ENCODE data around the gene CAMSAP1.

Gene CAMSAP1

DNA sequence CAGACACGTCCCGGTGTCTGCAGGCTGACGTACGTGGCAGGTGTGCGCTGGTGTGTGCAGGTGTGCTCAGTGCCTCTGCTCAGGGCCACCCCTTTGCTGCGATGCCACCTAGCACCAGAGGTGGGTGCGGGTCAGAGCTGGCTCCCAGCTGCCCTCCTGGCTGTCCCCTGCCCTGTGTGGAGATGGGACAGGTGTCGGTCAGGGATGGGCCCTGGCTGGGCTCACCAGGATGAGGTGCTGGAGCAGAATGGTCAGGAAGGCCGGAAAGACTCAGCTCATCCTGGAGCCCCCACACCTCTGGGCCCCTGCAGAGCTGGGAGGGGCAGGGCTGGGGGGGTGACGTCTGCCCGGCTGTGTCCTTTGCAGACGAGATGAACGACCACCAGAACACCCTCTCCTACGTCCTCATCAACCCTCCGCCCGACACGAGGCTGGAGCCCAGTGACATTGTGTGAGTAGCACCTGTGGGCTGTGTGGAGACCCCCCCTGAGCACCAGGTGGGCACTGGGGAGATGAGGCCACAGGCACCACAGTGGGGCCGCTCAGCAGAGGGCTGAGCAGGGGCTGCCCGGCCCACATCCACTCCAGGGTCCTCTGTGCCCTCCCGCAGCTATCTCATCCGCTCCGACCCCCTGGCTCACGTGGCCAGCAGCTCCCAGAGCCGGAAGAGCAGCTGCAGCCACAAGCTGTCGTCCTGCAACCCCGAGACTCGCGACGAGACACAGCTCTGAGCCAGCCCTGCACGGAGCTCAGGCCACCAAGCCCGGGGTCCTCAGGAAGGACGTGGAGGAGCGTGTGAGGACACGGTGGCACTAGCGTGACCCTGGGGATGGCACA, 115.7 kb downstream of the CAMSAP1 start:
- no peak for DNase-seq (ENCODE audit: low read depth)

GRCh38 chr9:135790850-135791249, 116.5 kb downstream of the CAMSAP1 start:
- DNase-seq (ENCODE audit: low read depth), result no peak

DNA sequence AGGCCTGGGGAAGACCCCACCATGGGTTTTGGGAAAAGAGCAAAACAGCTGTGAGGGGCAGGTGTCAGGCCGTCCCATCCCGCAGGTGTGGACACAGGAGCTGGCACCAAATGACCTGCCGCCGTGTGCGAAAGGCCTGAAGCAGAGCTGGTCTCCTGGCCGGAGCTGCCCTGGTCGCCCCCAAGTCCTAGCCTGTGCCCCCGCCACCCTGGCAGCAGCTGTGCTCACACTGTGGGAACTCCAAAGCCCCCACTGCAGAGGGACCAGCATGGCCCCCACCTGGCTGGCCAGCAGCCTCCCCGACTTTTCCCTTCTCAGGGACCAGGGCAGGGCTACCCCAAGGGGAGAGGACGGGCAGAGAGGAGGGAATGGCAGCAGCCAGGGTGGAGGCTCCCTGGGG, 117.0 kb downstream of the CAMSAP1 start:
- DNase-seq (ENCODE audit: low read depth), result no peak

DNA sequence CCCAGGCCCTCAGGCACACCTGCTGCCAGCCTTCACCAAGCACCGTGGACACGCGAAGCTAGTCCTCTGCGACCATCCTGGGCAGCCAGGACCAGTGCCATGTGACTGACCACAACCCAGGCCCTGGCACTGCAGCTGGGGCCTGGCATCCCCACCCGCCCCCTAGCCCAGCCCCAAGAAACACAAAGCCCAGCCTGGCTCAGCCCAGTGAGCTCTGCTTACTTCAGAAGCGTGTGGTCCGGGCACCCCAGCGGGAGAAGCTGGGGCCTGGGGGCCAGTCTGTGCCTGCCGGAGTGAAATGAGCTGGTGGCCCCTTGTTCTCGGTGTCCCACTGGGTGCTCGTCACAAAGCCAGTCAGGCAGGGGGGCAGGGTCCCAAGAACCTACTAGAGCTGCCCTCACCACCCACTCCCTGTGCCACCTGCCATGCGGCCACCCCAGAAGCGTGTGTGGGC, 117.5 kb downstream of the CAMSAP1 start:
- no peak for DNase-seq (ENCODE audit: low read depth)

DNA sequence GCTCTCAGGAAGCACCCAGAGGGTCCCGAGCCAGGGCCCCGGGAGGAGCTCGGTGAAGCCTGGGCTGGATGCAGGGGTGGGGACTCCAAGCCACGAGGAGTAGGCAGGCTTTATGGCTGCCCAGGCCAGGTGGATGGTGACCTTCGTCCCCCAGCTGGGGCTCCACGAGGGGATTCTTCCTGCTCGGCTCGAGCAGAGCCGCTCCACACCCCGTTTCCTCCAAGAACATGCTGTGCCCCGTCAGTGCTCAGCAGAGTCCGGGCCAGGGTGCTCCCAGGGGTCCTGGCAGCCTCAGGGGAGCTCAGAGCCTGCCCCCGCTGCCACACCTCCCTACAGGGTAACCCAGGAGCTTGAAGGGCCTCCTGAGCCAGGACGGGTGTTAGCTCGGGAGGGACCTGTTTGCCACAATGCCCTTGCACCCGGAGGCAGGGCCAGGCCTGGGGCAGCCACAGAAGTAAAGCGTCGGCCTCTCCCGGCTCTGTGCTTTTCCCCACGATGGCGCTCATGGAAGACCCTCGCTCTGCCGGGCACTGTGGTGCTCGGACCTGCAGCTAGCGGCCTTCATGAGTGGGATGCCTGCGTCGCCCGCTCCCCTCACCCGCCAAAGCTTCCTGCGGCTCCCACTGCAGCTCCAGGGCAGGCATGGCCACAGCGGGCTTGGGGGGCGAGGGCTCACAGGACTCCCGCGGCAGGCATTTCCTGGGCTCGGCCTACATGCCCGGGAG, 118.6 kb downstream of the CAMSAP1 start:
- no peak for DNase-seq (ENCODE audit: low read depth)

GRCh38 chr9:135787776-135788575, 119.4 kb downstream of the CAMSAP1 start:
- no peak for DNase-seq (ENCODE audit: low read depth)

GRCh38 chr9:135787317-135787716, 120.0 kb downstream of the CAMSAP1 start:
- no peak for DNase-seq (ENCODE audit: low read depth)

GRCh38 chr9:135786146-135786690, 121.1 kb downstream of the CAMSAP1 start:
- no peak for DNase-seq (ENCODE audit: low read depth)

GRCh38 chr9:135785013-135785575, 122.3 kb downstream of the CAMSAP1 start:
- no peak for DNase-seq (ENCODE audit: low read depth)

- no peak for DNase-seq (ENCODE audit: low read depth)
Observed at GRCh38 chr9:135783540-135784245, 123.7 kb downstream of the CAMSAP1 start.

- no peak for DNase-seq (ENCODE audit: low read depth)
Observed at GRCh38 chr9:135782946-135783345, 124.4 kb downstream of the CAMSAP1 start.

DNA sequence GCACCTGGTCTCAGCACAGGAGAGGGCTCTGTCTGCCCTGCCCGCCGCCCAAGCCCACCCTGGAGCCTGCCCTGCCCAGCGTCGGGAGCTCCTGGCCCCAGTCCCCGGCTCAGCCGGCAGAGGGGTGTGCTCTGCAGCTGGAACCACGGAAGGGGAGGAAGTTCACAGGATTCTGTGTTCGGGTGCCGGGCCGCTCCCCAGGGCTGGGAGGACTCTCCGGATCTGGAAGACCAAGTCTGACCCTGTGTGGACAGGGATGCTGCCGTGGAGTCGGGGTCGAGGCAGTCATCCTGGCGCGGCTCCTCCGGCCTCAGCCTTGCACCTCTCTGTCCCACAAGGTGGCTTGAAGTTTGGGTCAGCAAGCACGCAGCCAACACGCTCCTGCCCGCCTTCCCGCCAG, 126.7 kb downstream of the CAMSAP1 start:
- DNase-seq (ENCODE audit: low read depth), result no peak

- DNase-seq (ENCODE audit: low read depth), result no peak
Observed at GRCh38 chr9:135780086-135780485, 127.3 kb downstream of the CAMSAP1 start.

- no peak for DNase-seq (ENCODE audit: low read depth)
Observed at GRCh38 chr9:135779571-135779970, 127.8 kb downstream of the CAMSAP1 start.

GRCh38 chr9:135778421-135778820, 128.9 kb downstream of the CAMSAP1 start:
- DNase-seq (ENCODE audit: low read depth), result no peak

DNA sequence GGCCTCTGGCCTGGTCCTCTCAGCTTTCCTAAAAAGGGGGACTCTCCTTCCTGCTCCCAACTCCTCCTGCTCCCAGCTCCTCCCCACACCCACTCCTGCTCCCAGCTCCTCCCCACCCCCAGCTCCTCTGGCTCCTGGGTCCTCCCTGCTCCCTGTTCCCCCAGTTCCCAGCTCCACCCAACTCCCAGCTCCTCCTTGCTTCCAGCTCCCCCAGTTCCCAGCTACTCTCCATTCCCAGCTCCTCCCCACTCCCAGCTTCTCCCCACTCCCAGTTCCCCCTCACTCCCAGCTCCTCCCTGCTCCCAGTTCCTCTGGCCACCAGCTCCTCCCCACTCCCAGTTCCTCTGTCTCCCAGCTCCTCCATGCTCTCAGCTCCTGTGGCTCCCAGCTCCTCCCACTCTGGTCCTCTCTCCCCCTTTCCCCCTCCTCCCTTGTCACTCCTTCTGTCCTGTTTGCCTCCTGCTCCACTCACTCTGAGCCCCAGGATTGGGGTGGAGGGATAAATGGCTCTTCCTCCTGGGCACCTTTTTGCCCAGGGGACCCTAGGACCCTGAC, 129.6 kb downstream of the CAMSAP1 start:
- DNase-seq (ENCODE audit: low read depth), result no peak

DNA sequence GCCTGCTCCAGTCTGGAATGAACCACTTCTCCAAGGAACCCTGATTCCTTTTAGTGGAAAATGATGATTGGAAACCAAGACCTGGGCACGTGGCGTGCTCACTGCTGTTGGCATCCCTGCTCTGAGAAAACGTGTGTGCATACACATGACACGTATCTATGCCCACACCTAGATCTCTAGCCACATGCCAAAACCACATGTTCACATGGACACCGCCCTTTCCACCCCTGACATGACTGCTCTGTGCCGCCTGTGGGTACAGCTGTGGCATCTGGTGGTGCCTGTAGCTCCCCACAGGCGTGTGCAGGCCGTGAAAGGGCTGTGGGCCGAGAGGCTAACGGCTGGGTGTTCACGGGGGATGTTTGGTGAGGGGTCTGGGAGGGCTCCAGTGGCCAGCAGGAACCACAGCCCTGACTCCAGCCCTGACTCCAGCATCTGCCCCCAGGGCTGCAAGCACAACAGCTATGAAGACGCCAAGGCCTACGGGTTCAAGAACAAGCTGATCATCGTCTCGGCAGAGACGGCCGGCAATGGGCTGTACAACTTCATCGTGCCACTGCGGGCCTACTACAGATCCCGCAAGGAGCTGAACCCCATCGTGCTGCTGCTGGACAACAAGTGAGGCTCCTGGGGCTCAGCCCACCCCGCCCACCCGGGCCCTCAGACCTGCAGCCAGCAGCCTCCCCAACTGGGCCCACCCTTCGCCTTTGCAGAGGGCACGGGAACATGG, 130.3 kb downstream of the CAMSAP1 start:
- DNase-seq (ENCODE audit: low read depth), result no peak

GRCh38 chr9:135775911-135776310, 131.4 kb downstream of the CAMSAP1 start:
- no peak for DNase-seq (ENCODE audit: low read depth)

- DNase-seq (ENCODE audit: low read depth), result no peak
Observed at GRCh38 chr9:135774794-135775525, 132.4 kb downstream of the CAMSAP1 start.

Data from T follicular helper cell (primary cell).